Ammon's horn (tissue), 1 donor: Measurements from ENCODE around the gene PRL.

ENCODE experiments used
- DNase-seq: peaks from one replicate; pipeline ENCODE4 v3.0.0-alpha.2; 2016; ENCODE audit warnings: low spot score

PRL gene

GRCh38 chr6:22294301-22294700 lies 2.5 kb downstream of the PRL start:
- DNase-seq: no peak

GRCh38 chr6:22290045-22290444 lies 6.8 kb downstream of the PRL start:
- DNase-seq: no peak

- DNase-seq: no peak
These were observed 8.1 kb downstream of the PRL start for GRCh38 chr6:22288721-22289120.

GRCh38 chr6:22284666-22285065 lies 12.2 kb downstream of the PRL start:
- DNase-seq: no peak

GRCh38 chr6:22281341-22282085 lies 15.3 kb downstream of the PRL start:
- no peak for DNase-seq

GRCh38 chr6:22279427-22279826 lies 17.4 kb downstream of the PRL start:
- no peak for DNase-seq

- DNase-seq: no peak
These were observed 25.8 kb downstream of the PRL start for GRCh38 chr6:22271081-22271480.

- DNase-seq: no peak
These were observed 33.1 kb downstream of the PRL start for GRCh38 chr6:22263748-22264147.

GRCh38 chr6:22254886-22255285 lies 42.0 kb downstream of the PRL start:
- DNase-seq: no peak

- no peak for DNase-seq
These were observed 42.7 kb downstream of the PRL start for GRCh38 chr6:22253955-22254655.

GRCh38 chr6:22251348-22251747 lies 45.5 kb downstream of the PRL start:
- DNase-seq: no peak

GRCh38 chr6:22250486-22250885 lies 46.4 kb downstream of the PRL start:
- DNase-seq: no peak

GRCh38 chr6:22249711-22250350 lies 47.0 kb downstream of the PRL start:
- DNase-seq: no peak

GRCh38 chr6:22248513-22249308 lies 48.1 kb downstream of the PRL start:
- no peak for DNase-seq

GRCh38 chr6:22247916-22248482 lies 48.8 kb downstream of the PRL start:
- DNase-seq: no peak

- no peak for DNase-seq
These were observed 56.8 kb downstream of the PRL start for GRCh38 chr6:22240025-22240424.

GRCh38 chr6:22239261-22239921 lies 57.4 kb downstream of the PRL start:
- DNase-seq: no peak

- DNase-seq: no peak
These were observed 58.0 kb downstream of the PRL start for GRCh38 chr6:22238861-22239260.

- no peak for DNase-seq
These were observed 59.3 kb downstream of the PRL start for GRCh38 chr6:22237526-22237925.
